Activated T-helper 1 cell treated with anti-CD3 and anti-CD28 coated beads, Interleukin-12 subunit alpha, Interleukin-12 subunit beta, Interleukin-2, Interleukin-4 antibody, amounts not matched to agents 30 ng/mL and 10 ng/mL and 1 ng/mL, durations not matched to agents 14 hours and 24 hours and 36 hours (primary cell): ENCODE results near the gene SECISBP2. TPM values are rescaled to one million over a fixed set of nuclear protein-coding genes. Genes with fewer than 3 reads are reported as not detected.

Source experiments
- DNase-seq: peaks from one replicate; pipeline ENCODE4 v3.0.0; 2021; ENCODE audit warnings: low spot score
- H3K27ac Mint-ChIP-seq: one replicate; pipeline ENCODE4 v1.8.0; 2021; ENCODE audit warnings: mild to moderate bottlenecking, mixed read lengths
- H3K27me3 Mint-ChIP-seq: one replicate; pipeline ENCODE4 v1.8.0; 2022; ENCODE audit warnings: mild to moderate bottlenecking, moderate library complexity, mixed read lengths; ENCODE audit not compliant: insufficient read depth
- H3K36me3 Mint-ChIP-seq: one replicate; pipeline ENCODE4 v1.8.0; 2021; ENCODE audit warnings: low read depth, mixed read lengths
- H3K4me1 Mint-ChIP-seq: one replicate; pipeline ENCODE4 v1.8.0; 2021; ENCODE audit warnings: low read depth, mixed read lengths
- H3K4me3 Mint-ChIP-seq: one replicate; pipeline ENCODE4 v1.8.0; 2021; ENCODE audit warnings: mild to moderate bottlenecking, moderate library complexity, mixed read lengths
- H3K9me3 Mint-ChIP-seq: one replicate; pipeline ENCODE4 v1.8.0; 2021; ENCODE audit warnings: mixed read lengths
- intact Hi-C: fragments of 100-400 bp; cut with micrococcal nuclease; formaldehyde crosslinking; loops from one replicate; pipeline ENCODE4 v1.15.1; 2024
- total RNA-seq: library from RNA; stranded (reverse); gene quantifications from 2 replicates; pipeline ENCODE4 v1.2.3, GENCODE V29; 2022

SECISBP2 gene
- total RNA-seq, 1 donor from 2014 or later: 49.4 TPM

GRCh38 chr9:89383721-89384300, 65.5 kb downstream of the SECISBP2 start:
- peak overlapping the region; percentile 40 for H3K27ac Mint-ChIP-seq
- peaks cover 80% of the 10 kb centered on the region for H3K36me3 Mint-ChIP-seq
- intact Hi-C loops: loop anchor here (2.0 kb wide), 1 partner anchor 17 kb away; no protein-coding TSS in a partner anchor
- H3K4me1 Mint-ChIP-seq: peaks cover 42% of the 10 kb centered on the region
- DNase-seq: no peak
- no peak overlapping the region for H3K4me3 Mint-ChIP-seq
- peaks cover 2% of the 10 kb centered on the region for H3K27me3 Mint-ChIP-seq
- H3K9me3 Mint-ChIP-seq: no peaks in the 10 kb centered on the region

GRCh38 chr9:89384783-89385182, 66.5 kb downstream of the SECISBP2 start:
- Mint-ChIP-seq H3K4me3 (no peak overlapping the region), H3K36me3 (peaks cover 77% of the 10 kb centered on the region), H3K27ac (peak overlapping the region; percentile 40)

DNA sequence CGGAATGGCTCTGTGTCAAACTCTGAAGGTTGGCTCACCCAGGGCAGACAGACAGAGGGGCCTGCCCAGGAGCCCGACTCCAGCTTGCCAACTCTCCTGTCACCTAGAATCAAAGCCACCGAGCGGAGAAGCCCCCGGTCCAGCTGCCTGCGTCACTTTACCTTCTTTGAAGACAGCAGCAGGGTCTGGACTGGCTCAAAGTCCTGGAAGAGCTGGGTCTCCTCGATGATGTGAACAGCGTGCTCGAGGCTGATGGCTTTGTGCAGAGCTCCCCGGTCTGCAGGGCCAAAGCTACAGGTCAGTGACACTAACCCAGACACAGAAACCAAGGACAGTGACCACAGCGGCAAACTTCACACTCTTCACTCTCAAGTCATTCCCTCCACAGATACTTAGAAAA, 67.9 kb downstream of the SECISBP2 start:
- Mint-ChIP-seq H3K27me3 (peaks cover 2% of the 10 kb centered on the region), H3K27ac (peak overlapping the region; percentile 43), H3K4me3 (no peak overlapping the region), H3K36me3 (peaks cover 80% of the 10 kb centered on the region), H3K9me3 (no peaks in the 10 kb centered on the region), H3K4me1 (peaks cover 45% of the 10 kb centered on the region)
- DNase-seq: no peak
- intact Hi-C loops: no loop called here

More at GRCh38 chr9:89384783-89385182, 66.5 kb downstream of the SECISBP2 start:
- no peak for DNase-seq
- H3K27me3 Mint-ChIP-seq: peaks cover 2% of the 10 kb centered on the region
- peaks cover 34% of the 10 kb centered on the region for H3K4me1 Mint-ChIP-seq
- intact Hi-C loops: loop anchor here (2.0 kb wide), 1 partner anchor 16 kb away; no protein-coding TSS in a partner anchor
- no peaks in the 10 kb centered on the region for H3K9me3 Mint-ChIP-seq

DNA sequence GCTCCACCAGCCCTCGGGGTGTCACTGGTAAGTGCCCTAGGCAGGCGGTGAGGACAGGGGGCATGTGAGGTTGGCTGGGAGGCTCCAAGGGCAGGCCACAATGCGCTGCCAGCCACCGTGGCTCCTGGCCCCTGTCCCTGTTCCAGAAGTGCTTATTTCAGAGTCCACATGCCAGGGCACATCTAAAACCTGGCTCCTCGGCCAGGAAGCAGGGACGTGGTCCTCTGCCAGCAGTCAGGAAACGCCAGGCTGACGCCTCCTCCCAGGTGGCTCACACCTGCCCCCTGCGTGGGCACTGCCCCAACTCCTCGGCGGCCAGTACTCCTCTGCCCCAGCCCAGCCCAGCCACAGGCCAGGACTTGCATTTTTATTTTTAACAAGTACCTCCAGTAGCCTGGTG, 68.5 kb downstream of the SECISBP2 start:
- intact Hi-C loops: no loop called here
- Mint-ChIP-seq H3K36me3 (peaks cover 78% of the 10 kb centered on the region), H3K9me3 (no peaks in the 10 kb centered on the region), H3K4me1 (peaks cover 43% of the 10 kb centered on the region), H3K27ac (peak overlapping the region; percentile 18), H3K27me3 (peaks cover 2% of the 10 kb centered on the region), H3K4me3 (no peak overlapping the region)
- DNase-seq: no peak

DNA sequence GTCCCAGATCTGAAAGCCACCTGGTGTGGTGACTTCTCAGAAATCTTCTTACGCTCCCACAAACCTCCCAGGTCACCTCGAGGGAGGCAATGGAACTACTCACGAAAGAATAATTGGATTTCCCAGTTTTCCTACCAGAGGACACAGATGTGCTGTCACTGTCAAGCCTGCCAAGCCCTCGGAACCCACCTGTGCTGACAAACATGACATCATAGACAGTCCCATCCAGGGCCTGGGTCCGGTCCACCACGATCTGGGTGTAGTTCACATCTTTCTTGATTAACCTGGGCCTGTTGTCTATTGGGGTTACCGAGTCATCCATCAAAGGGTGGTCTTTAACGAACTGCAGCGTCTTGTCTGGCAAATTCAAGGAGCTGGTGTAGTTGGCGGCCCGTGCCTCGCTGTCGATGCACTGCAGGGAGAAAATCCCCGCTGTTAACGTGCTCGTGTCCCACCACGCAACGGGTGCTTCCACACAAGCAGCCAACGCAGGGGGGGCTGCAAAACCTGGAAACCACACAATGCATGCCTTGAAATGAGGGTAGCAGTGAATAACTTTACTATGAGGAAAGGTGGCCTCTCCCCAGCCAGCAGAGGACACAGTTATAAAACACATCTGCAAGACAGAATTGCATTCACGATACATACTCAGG, 69.0 kb downstream of the SECISBP2 start:
- Mint-ChIP-seq H3K9me3 (no peaks in the 10 kb centered on the region), H3K27ac (peak overlapping the region; percentile 18), H3K4me1 (peaks cover 39% of the 10 kb centered on the region), H3K27me3 (peaks cover 2% of the 10 kb centered on the region), H3K4me3 (no peak overlapping the region), H3K36me3 (peaks cover 79% of the 10 kb centered on the region)
- no peak for DNase-seq
- intact Hi-C loops: no loop called here

GRCh38 chr9:89388084-89388867, 70.0 kb downstream of the SECISBP2 start:
- Mint-ChIP-seq H3K36me3 (peaks cover 81% of the 10 kb centered on the region), H3K27me3 (peaks cover 2% of the 10 kb centered on the region), H3K27ac (no peak overlapping the region), H3K9me3 (no peaks in the 10 kb centered on the region), H3K4me1 (peaks cover 33% of the 10 kb centered on the region), H3K4me3 (no peak overlapping the region)
- DNase-seq: no peak
- intact Hi-C loops: no loop called here

DNA sequence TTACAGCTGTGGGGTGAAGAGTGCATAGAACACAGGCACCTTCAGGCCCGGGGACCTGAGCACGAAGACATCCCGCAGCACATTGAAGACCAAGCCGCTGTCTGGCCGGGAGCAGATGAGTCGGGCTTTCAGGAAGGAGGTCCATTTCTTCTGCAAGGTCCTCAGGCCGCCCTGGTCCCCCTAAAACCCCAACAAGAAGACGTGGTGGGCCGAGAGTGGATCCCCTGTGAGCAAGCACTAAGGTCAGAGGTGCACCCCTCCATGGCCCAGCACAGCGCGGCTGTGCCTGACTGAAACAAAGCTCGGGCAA, 70.5 kb downstream of the SECISBP2 start:
- Mint-ChIP-seq H3K27me3 (peaks cover 2% of the 10 kb centered on the region), H3K4me1 (peaks cover 29% of the 10 kb centered on the region), H3K9me3 (no peaks in the 10 kb centered on the region), H3K4me3 (no peak overlapping the region), H3K36me3 (peaks cover 81% of the 10 kb centered on the region), H3K27ac (no peak overlapping the region)
- DNase-seq: no peak
- intact Hi-C loops: no loop called here

GRCh38 chr9:89390068-89390555, 71.8 kb downstream of the SECISBP2 start:
- Mint-ChIP-seq H3K27ac (peak overlapping the region; percentile 37), H3K4me3 (no peak overlapping the region), H3K36me3 (peaks cover 82% of the 10 kb centered on the region), H3K4me1 (peaks cover 23% of the 10 kb centered on the region), H3K9me3 (no peaks in the 10 kb centered on the region), H3K27me3 (peaks cover 2% of the 10 kb centered on the region)
- no peak for DNase-seq
- intact Hi-C loops: no loop called here

- H3K36me3 Mint-ChIP-seq: peaks cover 81% of the 10 kb centered on the region
- H3K4me1 Mint-ChIP-seq: peaks cover 23% of the 10 kb centered on the region
- DNase-seq: no peak
- peaks cover 2% of the 10 kb centered on the region for H3K27me3 Mint-ChIP-seq
- peak overlapping the region; percentile 12 for H3K27ac Mint-ChIP-seq
- H3K9me3 Mint-ChIP-seq: no peaks in the 10 kb centered on the region
- intact Hi-C loops: no loop called here
- no peak overlapping the region for H3K4me3 Mint-ChIP-seq
Measured at GRCh38 chr9:89390578-89391116, 72.3 kb downstream of the SECISBP2 start.

DNA sequence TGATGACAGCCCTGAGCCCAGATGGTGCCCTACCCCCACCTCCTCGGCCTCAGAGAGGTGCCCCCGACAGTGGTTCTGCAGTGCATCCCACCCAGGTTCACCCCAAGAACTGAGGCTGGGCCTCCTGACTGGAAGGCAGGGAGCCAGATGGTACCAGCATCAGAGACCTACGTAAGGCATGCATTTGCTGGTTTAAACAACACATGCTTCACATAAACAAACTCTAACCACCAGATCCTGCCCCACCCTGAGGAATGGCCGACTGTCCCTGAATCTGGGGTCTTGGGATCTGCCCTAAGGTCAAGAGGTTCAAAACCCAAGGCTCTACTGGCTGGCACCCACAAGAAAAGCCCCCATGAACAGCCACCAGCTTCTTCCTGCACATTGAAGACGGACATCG, 73.3 kb downstream of the SECISBP2 start:
- intact Hi-C loops: no loop called here
- no peak overlapping the region for H3K4me3 Mint-ChIP-seq
- no peaks in the 10 kb centered on the region for H3K9me3 Mint-ChIP-seq
- peaks cover 18% of the 10 kb centered on the region for H3K4me1 Mint-ChIP-seq
- DNase-seq: no peak
- no peaks in the 10 kb centered on the region for H3K27me3 Mint-ChIP-seq
- peaks cover 76% of the 10 kb centered on the region for H3K36me3 Mint-ChIP-seq
- peak overlapping the region; percentile 70 for H3K27ac Mint-ChIP-seq

DNA sequence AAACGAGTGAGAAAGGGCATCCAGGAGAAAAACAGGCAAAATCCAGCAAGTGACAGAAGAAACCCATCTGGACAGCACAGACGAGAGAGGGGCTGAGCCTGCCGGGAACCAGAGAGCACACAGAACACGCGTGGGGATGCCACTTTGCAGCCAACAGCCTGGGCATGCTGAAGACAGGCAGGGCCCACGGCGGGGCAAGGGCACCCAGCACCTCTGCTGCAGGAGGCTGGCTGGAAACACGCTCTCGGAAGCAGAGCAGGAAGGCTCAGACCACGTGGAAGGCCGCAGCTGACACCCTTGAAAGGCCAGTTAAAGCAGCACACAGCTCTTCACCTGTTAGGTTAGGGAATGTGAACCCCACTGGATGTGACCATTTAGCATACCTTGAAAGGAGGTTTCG, 76.1 kb downstream of the SECISBP2 start:
- peaks cover 18% of the 10 kb centered on the region for H3K4me1 Mint-ChIP-seq

DNA sequence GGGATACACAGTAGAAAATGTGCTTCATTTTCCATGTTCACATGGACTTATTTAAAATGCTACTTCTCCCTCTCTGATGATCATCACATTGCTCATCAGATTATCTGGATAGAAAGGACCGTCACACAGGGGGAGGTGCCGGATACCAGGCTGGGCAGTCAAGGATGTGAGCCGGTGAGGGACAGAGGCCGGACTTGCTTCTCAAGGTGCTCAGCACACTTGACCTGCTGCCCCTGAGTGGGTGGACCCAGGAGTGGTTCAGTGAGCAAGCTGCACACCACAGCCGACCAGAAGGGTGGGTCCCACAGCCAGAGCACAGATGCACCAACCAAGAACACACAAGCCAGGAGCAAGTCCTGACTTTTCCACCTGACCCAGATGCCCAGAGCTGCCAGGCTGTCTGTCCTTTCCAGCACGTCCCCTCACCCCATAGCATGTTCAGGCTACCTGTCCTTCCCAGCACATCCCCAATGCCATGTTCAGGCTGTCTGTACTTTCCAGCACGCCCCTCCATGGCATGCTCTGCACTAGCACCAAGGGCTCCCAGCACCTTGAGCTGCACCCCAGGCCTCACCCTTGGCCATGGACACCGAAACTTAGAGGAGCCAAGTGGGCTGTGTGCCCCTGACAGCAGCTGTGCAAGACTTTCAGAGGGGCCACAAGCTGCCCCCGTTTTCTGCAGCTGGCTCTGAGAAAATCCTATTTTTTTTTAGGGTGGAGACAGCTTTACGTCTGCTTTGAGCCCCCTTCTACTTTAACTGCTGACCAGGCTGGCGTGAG, 77.8 kb downstream of the SECISBP2 start:
- no peak overlapping the region for H3K4me3 Mint-ChIP-seq
- peak overlapping the region; percentile 68 for H3K27ac Mint-ChIP-seq
- H3K4me1 Mint-ChIP-seq: peaks cover 13% of the 10 kb centered on the region
- peaks cover 73% of the 10 kb centered on the region for H3K36me3 Mint-ChIP-seq
- H3K27me3 Mint-ChIP-seq: no peaks in the 10 kb centered on the region
- DNase-seq: no peak
- intact Hi-C loops: loop anchor here (5.0 kb wide), 1 partner anchor 64 kb away; no protein-coding TSS in a partner anchor
- no peaks in the 10 kb centered on the region for H3K9me3 Mint-ChIP-seq

More for the DNA sequence above, 76.1 kb downstream of the SECISBP2 start:
- DNase-seq: no peak
- H3K9me3 Mint-ChIP-seq: no peaks in the 10 kb centered on the region
- intact Hi-C loops: no loop called here
- peaks cover 74% of the 10 kb centered on the region for H3K36me3 Mint-ChIP-seq
- no peaks in the 10 kb centered on the region for H3K27me3 Mint-ChIP-seq
- peak overlapping the region; percentile 74 for H3K27ac Mint-ChIP-seq
- no peak overlapping the region for H3K4me3 Mint-ChIP-seq
